ENCODE data around the gene PTK6.

GRCh38 chr20:63549679-63550282 is 12.6 kb upstream of the PTK6 start:
- no peak for TF ChIP-seq MAX (IDR thresholded peaks at IDR 0.05)
- TF ChIP-seq CTCF (IDR thresholded peaks at IDR 0.05 in 2 of 3, conservative IDR thresholded peaks at IDR 0.05 in 1 of 3; ENCODE audit: borderline replicate concordance in 1 of 3, insufficient read depth in 1 of 3, low read depth in 2 of 3, low read length in 2 of 3) = no peak
- no peak for TF ChIP-seq POLR2AphosphoS5 (IDR thresholded peaks at IDR 0.05; ENCODE audit: low read depth, low read length)
- no peak for TF ChIP-seq ZNF274 (IDR thresholded peaks at IDR 0.05; ENCODE audit: low read depth, low read length)
- TF ChIP-seq SIN3A (IDR thresholded peaks at IDR 0.05; ENCODE audit: low read depth) = no peak
- TF ChIP-seq REST (IDR thresholded peaks at IDR 0.05; ENCODE audit: low read depth) = no peak
- TF ChIP-seq CEBPB (IDR thresholded peaks at IDR 0.05; ENCODE audit: low read depth) = no peak
- no peak for TF ChIP-seq ZFX (IDR thresholded peaks at IDR 0.05)
- no peak for TF ChIP-seq POLR2A (IDR thresholded peaks at IDR 0.05; ENCODE audit: borderline replicate concordance, extremely low read depth, insufficient read depth, insufficient read length)
- no peak for TF ChIP-seq RAD21 (IDR thresholded peaks at IDR 0.05; ENCODE audit: low read depth)
- TF ChIP-seq YY1 (IDR thresholded peaks at IDR 0.05; ENCODE audit: extremely low read depth, insufficient replicate concordance, low read depth, low read length) = no peak
- no peak for TF ChIP-seq ZBTB33 (IDR thresholded peaks at IDR 0.05; ENCODE audit: extremely low read depth, insufficient replicate concordance, low read length)
- no peak for TF ChIP-seq EZH2phosphoT487 (IDR thresholded peaks at IDR 0.05; ENCODE audit: borderline replicate concordance)
- TF ChIP-seq EZH2 (IDR thresholded peaks at IDR 0.05) = no peak

Data from HCT116 (cell line).